22Rv1 (cell line): ENCODE results near the gene CDC6.

ENCODE experiments used
- H3K27ac ChIP-seq: fragments of 450-650 bp; 2 replicates; pipeline ENCODE4 v1.5.1; 2017
- ZFX ChIP-seq: fragments of 450-650 bp; IDR thresholded peaks from 2 replicates; pipeline ENCODE4 v1.6.1; 2017; ENCODE audit warnings: antibody characterized with exemption, borderline replicate concordance
- TF ChIP-seq, protein P1 (sequence below): fragments of 450-650 bp; IDR thresholded peaks from 2 replicates; pipeline ENCODE4 v1.5.1; 2017; ENCODE audit warnings: mild to moderate bottlenecking

CDC6 gene

DNA sequence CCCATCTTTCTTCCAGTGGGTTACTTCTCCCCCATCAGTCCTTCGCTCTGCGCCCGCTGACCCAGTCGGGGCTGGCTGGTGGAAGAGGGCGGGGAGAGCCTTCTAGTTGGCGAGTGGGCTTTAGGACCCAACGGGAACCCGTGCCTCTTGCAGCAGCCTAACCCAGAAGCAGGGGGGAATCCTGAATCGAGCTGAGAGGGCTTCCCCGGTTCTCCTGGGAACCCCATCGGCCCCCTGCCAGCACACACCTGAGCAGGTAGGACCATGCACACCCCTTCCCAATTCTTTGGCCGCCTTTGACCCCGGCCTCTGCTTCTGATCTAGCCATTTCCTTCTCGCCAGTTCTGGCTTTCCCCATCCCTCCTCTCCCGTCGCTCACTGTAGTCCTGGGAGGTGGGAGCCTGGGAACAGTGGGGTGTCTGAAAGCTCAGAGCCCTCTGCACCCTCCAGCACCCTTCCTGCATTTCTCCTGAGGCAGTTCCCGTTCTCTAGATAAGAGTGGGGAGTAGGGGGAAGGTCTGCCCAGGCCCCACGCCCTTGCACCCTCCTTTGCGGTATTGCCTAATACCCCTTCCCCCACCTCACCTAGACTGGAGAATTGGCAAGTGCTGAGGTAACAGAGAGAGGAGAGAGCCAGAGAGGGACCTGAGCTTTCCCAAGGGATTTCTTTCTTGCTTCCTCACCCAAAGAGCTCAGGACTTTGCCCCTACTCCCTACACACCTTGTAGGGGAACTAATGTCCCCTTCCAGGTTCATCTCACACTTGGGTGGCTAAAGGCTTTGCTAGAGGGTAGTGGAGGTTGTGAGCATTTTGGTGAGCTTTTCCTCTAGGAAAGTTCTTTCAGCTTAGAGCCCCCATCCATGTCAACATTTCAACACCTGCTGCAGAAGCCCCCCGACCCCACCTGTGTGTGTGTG lies 21.6 kb downstream of the CDC6 start, which contains the start of gene RARA:
Gene RARA (plus strand): TSS at position 150 of the 918 bp plus-strand sequence. CDS start 22,039 bp downstream, outside the sequence.
- 0 out of 2 replicates have a peak within 1 kb of the TSS, but pooled peaks have one; percentile 20 for H3K27ac ChIP-seq
- no peak for TF ChIP-seq ZFX
- TF ChIP-seq, protein P1, sequence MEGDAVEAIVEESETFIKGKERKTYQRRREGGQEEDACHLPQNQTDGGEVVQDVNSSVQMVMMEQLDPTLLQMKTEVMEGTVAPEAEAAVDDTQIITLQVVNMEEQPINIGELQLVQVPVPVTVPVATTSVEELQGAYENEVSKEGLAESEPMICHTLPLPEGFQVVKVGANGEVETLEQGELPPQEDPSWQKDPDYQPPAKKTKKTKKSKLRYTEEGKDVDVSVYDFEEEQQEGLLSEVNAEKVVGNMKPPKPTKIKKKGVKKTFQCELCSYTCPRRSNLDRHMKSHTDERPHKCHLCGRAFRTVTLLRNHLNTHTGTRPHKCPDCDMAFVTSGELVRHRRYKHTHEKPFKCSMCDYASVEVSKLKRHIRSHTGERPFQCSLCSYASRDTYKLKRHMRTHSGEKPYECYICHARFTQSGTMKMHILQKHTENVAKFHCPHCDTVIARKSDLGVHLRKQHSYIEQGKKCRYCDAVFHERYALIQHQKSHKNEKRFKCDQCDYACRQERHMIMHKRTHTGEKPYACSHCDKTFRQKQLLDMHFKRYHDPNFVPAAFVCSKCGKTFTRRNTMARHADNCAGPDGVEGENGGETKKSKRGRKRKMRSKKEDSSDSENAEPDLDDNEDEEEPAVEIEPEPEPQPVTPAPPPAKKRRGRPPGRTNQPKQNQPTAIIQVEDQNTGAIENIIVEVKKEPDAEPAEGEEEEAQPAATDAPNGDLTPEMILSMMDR, result no peak

DNA sequence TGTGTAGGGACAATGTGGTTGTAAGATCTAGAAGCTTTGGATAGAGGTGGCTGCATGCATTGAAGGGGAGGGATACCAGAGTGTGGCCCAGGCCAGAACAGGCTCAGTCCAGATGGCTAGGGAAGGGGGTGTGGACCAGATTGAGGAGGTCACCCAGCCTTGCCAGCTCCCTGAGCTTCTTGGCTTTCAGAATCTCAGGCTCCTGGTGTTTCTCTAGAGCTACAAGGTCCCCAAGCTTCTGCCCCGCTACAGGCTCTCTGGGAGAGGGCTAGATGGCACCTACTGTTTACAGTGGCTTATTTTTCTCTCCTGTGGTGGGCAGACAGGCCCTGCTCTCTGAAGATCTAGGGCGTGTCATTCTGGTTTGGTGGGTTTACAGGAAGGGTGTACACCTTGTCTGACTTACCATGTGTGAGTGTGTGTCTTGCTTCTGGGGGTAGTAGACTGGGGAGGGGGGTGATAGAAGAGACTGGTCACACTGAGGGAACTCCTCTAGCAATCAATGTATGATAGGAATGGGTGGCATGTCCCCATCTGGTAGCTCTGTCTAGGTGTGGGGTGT lies 22.4 kb downstream of the CDC6 start:
- no peak overlapping the region for H3K27ac ChIP-seq

DNA sequence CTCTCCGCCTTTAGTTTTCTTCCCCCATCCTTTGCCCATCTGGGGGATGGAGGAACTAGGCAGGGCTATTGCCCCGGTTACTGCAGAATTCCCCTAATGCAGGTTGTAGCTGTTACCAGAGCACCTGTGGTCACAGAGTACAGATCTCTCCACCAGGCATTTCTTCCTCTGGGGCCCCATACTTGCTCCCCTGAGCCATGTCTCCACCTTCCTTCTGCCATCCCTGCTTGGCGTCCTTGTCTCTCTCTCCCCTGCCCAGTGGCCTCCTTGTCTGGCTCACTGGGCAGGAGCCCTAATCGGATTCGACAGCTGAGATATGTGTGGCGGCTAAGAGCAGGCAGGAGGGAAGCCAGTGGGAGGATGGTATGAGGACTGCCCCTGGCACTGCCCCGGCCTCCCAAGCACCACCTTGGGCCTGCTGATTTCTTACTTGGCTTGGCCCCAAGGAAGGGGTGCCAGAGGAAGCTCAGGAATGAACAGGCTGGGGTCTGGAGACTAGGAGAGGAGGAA lies 23.3 kb downstream of the CDC6 start:
- no peak overlapping the region for H3K27ac ChIP-seq

More for the DNA sequence above, 22.4 kb downstream of the CDC6 start:
- TF ChIP-seq, protein P1, result no peak
- no peak for TF ChIP-seq ZFX

DNA sequence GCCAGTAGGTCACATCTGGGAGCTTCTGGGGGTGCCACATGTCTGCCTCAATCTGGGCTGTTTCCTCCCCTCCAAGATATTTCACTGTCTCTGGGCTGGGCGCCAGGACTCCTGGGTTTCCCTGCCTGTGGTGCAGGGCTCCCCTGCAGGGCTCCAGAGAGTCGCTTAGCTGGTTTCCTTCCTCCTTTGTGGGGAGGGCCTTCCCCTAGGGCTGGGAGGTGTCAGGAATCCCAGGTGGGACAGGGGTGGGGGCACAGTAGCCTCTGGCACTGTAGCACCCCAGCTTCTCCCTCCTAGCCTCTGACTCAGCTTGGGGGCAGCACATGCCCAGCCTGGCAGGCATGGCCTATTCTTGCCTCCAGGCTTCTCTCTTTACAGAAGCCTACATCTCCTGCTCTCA lies 23.9 kb downstream of the CDC6 start:
- no peak for TF ChIP-seq ZFX
- TF ChIP-seq, protein P1, result no peak
- H3K27ac ChIP-seq, result no peak overlapping the region

More for the DNA sequence above, 23.3 kb downstream of the CDC6 start:
- TF ChIP-seq, protein P1, result no peak
- no peak for TF ChIP-seq ZFX

DNA sequence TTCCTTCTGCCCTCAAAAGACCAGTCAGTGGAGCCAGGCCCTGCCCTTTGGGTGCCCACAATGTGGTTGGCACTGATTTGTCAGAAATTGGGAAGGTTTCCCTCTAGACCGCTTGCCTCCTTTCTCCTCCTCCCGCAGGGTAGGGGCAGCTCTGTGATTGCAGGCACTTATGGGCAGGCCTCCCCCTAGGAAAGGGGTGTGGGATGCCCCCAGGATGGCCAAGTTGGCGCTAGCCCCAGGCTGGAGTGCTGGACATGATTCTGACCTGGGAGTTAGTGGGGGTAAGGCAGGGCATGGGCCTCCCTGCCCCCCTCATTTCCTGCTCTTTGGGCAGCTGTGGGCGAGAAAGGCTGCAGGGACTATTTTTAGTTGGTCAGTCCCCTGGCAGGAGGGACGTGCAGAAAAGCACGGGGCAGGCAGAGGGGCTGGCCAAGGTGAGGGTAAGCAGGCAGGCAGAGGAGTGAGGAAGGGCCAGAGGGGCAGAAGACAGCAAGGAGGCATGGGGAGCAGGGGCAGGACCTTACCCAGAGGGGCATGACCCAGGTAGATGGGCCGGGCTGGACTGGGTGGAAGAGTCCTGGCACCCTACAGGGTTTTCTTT lies 24.6 kb downstream of the CDC6 start:
- no peak for TF ChIP-seq ZFX
- TF ChIP-seq, protein P1, result no peak
- H3K27ac ChIP-seq, result no peak overlapping the region

DNA sequence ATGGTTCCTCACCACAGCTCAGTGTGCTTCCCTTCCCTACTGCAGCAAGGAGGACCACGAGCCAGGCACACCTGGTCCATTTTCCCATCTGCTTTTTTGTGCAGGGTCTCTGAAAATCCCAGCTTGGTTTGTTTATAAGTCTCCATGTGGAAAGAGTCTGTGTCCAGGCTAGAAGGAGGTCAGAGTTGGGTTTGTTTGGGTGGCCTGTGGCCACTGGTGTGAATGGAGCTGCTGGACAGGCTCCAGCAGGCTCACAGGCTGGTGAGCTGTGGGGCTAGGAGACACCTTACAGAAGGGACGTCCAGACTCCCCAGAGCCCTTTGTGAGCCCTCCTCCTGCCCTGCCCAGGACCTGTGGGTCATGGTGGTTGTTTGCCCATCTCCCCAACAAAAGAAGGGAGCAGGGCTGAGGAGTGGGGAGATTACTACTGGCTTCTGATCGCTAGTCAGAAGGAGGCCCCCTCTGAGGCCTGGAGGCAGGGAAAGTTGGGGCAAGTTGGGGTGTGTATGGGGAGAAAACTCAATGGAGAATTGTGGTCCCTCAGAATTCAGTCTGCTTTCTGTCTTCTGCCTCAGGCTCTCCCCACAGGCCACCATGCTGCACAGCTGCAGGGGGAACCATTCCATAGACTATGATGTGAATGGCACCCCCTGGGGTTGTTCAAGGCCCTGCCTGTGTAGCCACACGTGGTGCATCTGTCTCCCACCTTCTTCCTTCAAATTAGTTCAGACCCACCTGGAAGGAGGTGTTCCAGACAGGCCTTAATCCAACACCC lies 25.4 kb downstream of the CDC6 start:
- TF ChIP-seq ZFX, result no peak
- TF ChIP-seq, protein P1, result no peak
- 0 out of 2 replicates have a peak overlapping the region, but pooled peaks have one; percentile 4 for H3K27ac ChIP-seq
